HS-5 (cell line): Measurements from ENCODE around the gene KIF26B.
"Not testable (repeated sequence)": the region's sequence is repeated elsewhere in the genome, so short reads cannot be mapped to it uniquely, and the experiment has no call there.

Experiments used
- DNase-seq: peaks from one replicate; pipeline ENCODE4 v3.0.0-alpha.2; 2012; ENCODE audit warnings: low read depth

KIF26B gene

DNA sequence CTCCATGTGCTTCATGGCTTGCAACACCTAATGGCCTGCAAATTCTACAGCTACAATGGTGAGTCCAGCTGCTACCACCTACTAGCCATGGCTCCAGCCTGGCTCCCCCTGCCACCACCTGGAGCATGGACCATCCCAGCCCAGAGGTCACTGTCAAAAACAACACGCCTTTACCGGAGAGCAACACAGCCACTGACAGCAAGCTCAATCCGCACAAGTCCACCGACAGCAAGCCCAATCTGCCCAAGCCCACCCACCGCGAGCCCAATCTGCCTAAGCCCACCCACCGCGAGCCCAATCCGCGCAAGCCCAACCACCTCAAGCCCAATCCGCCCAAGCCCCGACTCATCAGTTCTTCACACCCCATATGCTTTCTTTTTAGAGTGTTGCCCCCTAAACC lies 128.2 kb downstream of the KIF26B start:
- DNase-seq, result no peak

DNA sequence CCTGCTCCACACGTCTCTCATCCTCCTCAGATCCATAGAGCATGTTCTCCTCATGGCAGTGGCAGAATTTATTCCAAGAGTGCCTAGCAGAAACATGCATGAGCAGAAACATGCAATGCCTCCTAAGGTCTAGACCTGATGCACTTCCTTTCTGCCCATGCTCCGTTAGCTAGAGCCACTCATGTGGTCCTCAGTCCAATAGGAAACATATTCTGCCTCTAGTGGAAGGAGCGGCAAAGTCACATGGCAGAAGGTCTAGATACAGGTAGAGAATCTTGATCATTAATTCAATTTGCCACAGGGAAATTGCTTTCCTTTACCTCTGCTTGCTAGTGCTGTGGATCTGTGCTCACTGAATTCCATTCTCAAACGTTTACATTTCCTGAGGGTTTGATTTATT lies 130.4 kb downstream of the KIF26B start:
- no peak for DNase-seq

DNA sequence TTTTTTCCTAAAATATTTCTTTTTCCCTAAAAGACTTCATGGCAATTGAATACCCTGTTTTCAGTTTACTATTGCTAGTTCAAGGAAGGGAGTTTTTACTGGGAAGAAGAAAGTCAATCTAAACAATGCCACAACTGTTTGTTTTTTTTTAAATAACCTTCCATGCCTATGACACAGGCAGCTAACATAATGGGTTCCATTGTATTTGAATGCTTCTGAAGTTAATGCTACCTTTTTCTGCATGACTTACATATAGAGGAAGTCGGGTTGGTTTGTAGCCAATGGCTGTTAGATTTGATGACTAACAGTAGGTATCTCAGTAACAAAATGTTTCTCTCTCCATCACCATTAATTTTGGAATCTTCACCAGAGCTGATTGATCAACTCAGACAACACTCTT lies 134.0 kb downstream of the KIF26B start:
- no peak for DNase-seq

DNA sequence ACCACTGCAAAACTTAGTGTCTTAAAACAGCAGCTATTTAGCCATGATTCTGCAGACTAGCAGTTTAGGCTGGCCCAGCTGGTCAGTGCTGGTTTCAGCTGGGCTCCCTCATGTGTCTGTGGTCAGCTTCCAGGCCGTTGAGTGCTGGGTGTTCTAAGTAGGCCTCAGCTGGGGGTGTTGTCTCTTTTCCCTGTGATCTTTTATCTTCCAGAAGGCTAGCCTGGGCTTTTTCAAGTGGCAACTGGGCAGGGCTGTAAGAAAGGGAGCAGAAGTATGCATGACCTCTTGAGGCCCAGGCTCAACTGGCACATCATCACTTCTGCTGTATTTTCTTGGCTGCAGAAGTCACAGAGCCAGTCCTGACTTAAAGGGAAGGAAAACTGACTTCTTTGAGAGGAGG lies 136.1 kb downstream of the KIF26B start:
- DNase-seq, result no peak

DNA sequence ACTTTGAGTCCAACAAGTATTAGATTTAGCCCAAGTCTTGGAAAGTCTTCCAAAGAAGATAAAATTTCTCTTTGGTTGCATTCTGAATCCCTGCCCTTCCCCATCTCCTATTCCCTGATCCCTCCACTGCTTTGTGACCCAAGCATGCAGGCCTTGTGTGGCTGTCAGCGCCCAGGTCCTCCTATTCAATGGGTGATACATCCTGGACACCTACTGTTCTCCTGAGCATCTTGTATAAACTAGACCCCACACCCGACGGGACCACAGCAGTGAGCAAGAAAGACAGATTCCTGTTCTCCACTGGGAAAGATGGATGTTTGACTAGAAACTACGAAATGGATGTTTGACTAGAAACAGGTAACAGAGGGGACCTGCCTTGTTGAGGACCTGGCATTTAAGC lies 136.6 kb downstream of the KIF26B start:
- no peak for DNase-seq

DNA sequence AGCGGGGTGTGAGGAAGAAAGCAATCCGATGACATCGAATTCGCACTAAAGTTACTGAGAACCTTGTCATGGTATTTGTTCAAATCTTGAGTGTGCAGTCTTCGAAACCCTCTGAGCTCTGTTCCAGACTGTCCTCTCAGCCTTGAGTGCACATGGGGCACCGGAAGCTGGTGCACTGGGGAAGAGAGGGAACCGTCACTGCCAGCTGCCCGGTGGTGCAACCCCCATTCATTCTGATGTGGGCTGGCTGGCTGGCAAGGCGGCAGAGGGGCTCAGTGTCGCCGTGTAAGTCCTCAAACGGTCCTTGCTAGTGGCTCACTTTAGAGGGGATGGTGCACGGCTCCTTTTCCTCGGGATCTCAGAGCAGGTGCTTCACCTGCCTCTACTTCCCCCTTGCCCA lies 137.4 kb downstream of the KIF26B start:
- DNase-seq, result no peak

DNA sequence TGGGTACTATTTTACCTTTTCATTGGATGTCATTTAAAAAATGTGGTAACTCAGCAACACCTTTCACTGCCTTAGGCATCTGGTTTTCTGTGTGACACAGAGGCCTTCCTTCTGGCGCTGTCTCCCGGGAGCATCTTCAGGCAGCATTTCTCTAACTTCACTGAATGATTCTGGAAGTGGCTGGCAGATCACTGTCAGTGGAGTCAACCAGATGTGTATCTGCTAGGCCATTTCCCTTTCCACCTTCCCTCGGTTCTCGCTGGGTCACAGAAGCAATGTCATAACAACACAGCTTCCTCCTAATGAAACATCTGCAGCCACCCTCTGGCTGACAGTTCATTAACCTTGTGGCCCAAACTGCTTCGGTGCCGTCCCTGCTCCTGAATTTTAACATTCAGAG lies 137.8 kb downstream of the KIF26B start:
- no peak for DNase-seq

DNA sequence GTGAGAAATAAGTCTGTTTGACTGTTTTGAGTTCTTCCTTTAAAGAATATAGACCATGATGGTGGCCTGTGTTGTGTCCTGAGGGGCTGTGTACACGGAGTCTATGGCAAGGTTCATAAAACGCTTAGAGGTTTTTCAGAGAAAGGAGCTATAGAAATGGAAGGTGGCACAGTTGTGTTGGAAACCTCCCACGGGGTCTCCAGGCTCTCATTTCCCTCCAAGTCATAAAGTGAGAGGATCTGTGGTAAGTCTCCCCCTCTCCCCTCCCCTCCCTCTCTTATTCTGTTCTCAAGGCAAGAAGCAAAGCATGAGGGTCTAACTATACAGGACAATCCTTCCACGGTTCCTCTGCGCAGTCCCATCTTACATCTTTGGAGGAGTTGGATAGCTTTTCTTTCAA lies 139.2 kb downstream of the KIF26B start:
- DNase-seq, result no peak

DNA sequence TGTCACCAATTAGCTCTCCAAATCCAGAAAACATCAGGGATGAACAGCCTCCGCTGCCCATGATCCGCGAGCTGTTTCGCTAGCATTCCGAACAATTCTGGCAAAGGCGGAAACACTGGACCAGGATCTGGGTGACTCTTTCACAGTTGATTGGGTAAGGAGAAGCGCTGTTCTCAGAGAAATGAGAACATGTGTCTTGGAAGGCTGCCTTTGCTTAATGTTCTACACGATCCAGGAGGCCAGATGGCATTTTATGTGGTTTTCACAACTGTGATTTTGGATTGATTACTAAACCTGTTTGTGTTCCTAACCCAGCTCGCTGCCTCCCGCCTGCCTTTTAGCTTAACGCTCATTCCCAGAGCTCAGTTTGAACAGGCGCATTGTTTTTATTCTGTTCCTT lies 144.0 kb downstream of the KIF26B start:
- no peak for DNase-seq

DNA sequence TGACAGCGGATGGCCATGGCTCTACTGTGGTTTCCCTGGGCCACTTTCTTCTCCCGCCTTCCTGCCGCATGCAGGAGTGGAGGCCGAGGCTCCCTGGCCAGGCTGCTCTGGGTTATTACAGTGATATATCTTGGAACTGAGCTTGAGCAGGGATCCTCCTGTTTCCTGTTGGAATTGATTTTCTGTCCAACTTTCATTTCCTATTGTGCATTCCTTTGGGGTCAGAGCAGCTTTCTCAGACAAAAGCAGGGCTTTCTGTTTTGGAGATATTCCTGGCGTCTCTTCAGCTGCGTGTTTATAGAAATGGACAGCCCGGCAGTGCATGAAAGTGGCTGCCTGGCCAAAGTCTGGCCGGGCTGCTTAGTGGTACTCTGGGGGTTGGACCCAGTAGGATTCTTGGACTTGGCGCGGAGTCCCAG lies 146.4 kb downstream of the KIF26B start:
- no peak for DNase-seq

DNA sequence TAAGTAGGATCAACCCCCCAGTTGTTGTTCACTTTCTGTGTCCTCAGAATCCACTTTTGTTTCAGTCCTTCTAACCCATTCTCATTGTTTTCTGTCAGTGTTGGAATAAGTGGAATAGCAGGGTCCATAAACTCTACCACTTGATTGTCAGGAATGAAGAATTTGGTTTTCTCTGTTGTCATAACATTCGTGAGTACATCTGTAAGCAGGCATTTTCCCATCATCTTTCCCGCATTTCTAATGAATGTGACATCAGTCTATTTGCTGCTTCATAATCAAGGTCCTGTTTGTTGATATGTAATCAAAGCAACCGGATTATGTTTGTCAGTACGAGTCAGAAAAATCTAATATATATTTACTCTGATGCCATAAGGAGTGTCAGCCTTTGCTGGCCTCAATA lies 147.1 kb downstream of the KIF26B start:
- DNase-seq, result no peak

DNA sequence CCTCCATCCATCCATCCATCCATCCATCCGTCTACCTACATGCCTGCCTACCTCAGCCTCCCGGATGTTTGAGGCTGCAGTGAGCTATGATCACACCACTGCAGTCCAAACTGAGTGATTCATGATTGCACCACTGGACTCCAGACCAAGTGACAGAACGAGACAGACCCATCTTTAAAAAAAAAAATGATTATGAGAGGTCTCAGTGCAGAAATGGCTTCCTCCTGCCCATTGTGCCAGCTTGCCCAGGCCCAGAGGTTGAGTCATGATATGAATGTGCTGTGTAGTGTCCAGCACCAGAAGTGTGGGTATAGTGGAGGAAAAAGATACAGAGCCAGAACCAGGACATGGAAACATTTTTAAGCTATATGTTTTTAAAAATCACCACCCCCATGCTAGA lies 149.9 kb downstream of the KIF26B start:
- DNase-seq, result no peak

DNA sequence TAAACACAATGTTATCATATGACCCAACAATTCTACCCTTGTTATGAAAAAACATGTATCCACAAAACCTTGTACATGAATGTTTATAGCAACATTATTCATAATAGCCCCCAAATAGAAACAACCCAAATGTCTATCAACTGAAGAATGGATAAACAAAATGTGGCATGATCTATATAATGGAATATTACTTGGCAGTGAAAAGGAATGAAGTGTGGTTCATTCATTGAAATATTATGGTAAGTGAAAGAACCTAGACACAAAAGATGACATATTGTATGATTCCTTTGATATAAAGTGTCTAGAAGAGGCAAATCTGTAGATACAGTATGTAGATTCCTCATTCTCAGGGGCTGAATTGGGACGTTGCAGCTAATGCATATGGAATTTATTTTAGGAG lies 151.2 kb downstream of the KIF26B start:
- no peak for DNase-seq

DNA sequence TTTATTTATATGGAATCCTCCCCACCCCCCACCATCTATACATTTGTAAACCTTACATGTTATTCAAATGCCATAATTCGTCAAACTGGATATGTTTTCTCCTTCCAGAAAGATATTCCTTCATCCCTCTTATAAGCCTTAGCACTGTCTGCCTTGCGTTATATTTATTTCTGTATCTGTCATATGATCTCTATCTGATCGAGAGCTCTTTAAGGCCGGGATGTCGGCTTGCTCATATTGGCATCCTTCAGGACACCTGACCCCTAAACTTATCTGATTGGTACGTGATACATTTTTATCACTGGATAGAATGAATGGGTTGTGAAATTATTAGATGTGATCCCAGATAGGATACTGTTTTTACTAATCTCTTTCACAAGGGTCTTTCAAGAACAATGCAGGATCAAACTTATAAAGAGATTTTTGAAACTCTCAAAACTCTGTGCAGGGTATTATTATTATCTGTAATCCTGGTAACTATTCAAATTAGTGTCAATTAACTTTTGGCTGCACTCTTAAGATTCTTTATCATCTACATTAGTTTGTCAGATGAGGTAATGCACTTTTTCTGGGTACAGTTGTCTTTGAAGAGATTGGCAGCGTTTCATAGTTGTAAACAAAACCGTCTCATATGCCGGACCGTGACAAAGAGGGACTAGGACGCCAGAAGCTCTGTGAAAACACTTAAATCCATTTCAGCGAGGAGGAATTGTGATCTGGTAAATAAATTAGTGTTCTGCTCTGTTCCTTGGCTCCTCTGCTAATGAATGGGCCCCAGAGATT lies 152.0 kb downstream of the KIF26B start:
- DNase-seq, result no peak

DNA sequence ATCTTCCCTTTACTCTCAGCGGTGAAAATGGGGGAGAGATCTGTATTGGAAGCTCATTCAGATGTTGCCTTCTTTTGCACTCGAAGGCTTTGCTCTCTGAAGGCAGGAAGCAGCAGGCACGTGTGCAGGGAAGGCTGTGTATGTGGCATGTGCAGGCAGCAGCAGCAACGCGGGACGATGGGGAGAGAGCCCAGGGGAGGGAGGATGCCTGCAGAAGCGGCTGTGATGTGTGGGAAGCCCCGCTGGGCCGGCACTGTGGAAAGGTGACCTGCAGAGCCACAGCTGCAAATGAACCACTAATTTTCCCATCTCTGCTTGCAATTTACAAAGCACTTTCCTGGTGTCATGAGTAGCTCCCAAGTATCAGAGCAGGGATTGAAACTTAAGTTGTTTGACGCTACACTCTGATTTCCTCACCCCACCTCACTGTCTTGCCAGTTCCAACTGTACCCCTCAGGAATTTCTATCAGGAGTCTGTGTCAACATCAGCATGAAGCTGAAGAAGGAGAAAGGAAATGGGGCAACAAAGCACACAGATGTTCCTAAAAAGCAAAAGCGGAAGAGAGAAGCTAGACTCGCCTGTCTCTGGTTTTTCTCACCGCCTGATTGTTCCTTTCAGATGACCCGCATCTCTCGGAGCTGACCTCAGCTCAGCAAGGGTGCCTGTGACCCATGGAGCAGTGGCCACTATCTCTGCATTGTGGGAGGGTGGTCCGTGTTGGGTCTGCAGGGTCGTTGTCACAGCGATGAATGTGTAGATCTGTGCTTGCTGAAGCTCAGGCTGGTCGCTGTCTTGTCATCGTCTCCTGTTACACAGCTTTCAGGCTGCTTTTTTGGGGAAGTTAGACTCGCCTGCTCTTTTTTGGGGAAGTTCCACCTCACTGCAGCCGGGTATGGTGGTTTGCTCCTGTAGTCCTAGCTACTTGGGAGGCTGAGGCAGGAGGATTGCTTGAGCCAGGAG lies 156.1 kb downstream of the KIF26B start:
- no peak for DNase-seq

DNA sequence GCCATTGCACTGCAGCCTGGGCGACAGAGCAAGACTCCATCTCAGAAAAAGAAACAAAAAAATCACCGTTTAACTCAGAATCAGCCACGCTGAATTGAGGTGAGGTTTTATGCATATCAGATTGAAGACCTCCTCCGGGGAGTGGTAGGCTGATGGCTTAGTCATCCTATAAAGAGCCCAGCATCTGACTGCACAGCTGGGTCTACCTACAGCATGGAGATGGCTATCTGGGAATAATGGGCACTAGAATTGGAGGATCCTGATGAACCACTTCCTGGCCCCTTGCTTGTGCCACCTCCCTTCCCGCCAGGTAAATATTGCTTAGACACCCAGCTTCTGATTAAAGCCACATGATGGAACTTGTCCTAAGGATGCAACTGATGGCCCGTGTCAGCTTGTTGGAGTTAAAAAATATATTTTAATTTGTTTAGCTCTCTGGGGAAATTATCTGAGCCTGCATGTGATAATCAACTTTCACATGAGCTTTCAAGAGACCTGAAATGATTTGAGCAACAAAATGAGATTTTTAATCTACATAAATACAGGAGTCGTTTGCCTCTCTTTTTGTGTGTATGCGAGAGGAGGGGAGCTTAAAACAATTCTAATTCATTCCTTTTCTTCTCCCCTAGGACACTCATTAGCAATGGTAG lies 157.2 kb downstream of the KIF26B start:
- no peak for DNase-seq

DNA sequence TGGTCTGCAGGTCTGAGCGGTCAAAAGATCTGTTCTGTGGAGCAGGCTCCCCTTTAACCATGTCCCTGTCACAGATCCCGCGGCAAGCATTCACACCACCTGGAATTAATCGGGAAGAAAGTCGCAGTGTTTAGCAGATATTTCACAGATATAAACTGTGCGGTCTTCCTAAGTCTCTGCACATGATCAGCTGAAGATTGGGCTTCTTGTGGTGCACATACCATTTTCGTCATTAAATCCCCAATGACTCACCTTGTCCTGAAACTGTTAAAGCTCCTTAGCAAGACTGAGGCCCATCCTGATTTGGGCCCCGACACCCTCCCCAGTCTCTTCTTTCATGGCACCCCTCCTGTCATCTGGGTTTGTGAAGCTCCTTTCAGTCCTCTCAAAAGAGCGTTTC lies 158.8 kb downstream of the KIF26B start:
- no peak for DNase-seq

DNA sequence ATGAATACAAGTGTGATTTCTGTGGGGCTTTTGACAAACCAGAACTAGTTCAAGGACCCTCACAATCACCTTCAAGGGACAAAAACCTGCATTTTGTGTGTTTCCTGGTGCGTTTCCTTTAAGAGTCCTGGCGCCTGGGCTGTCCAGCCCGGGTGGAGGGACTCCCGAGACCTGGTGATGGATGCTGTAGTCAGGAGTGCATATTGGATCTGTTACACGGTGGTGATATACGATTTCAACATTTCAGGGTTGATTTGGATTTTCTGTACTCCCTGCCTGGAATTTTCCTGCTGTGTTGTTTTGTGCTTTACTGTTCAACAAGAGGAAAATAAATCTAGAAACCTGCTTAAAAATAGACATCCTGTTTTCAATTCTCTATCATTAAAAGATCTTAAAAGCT lies 162.0 kb downstream of the KIF26B start:
- no peak for DNase-seq

DNA sequence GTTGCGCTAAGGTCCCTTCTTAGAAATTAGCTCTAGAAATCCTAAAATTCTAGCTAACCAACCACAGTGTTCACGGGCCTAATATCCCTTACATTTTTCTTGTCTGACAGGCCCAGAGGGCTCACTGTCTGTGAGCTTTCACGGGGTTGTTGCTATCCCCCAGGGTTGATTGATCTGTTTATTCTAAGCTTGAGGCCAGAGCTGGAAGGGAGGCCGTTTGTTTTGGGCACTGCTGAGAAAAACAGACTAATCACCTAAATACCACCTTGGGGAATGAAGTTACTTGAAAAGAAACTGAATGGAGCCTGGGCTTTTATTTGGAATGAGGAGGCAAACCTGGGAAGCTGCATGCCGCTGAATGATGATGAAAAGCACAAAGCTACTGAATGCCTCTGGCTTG lies 162.4 kb downstream of the KIF26B start:
- no peak for DNase-seq

DNA sequence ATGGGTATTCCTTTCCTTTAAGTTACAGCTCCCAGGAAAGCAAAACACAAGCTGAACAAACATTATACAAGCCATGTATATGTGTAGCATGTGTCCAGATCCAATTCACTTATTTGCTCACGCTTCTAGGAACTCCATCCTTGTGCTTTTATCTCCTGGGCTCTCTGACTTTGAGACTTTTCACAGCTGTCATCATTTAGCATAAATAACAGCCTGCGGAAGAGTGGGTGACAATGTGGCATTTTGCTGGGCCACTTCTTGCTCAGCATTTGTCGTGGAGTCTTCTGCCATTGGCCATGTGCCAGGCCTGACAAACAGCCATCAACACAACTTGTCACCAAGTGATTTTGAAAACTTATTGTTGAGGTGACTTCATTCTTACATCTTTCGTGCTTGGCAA lies 164.3 kb downstream of the KIF26B start:
- DNase-seq, result no peak

DNA sequence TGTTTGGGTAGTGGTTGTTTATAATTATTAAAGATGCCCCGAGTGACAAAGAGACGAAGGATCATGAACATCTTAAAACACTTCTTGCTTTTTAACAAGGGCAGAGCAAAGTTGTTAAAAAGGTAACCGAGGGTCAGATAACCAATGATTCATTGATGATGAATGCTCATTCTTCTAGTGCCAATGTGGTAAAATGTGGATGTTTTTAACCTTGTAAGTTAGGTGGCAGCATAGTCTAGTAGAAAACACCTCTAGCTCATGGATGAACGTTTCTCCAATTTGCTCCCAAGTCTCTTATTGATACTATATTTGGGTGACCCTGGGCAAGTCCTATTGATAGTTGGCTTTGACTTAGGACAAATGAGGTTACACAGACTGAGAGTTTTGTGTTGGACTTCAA lies 167.9 kb downstream of the KIF26B start:
- DNase-seq, result peak; percentile 13

DNA sequence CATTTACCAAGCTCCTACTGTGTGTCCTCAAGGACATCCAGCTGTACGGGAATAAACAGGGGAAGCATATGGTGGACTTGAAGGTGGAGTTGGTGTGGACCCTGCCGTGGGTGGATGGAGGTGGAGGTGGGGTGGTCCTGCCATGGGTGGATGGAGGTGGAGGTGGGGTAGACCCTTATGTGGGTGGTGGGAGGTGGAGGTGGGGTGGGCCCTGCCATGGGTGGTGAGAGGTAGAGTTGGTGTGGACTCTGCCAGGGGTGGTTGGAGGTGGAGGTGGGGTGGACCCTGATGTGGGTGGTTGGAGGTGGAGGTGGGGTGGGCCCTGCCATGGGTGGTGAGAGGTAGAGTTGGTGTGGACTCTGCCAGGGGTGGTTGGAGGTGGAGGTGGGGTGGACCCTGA lies 169.0 kb downstream of the KIF26B start:
- not testable (repeated sequence) for DNase-seq
